ENCODE data around the gene BCCIP.

- TF ChIP-seq, protein P1, sequence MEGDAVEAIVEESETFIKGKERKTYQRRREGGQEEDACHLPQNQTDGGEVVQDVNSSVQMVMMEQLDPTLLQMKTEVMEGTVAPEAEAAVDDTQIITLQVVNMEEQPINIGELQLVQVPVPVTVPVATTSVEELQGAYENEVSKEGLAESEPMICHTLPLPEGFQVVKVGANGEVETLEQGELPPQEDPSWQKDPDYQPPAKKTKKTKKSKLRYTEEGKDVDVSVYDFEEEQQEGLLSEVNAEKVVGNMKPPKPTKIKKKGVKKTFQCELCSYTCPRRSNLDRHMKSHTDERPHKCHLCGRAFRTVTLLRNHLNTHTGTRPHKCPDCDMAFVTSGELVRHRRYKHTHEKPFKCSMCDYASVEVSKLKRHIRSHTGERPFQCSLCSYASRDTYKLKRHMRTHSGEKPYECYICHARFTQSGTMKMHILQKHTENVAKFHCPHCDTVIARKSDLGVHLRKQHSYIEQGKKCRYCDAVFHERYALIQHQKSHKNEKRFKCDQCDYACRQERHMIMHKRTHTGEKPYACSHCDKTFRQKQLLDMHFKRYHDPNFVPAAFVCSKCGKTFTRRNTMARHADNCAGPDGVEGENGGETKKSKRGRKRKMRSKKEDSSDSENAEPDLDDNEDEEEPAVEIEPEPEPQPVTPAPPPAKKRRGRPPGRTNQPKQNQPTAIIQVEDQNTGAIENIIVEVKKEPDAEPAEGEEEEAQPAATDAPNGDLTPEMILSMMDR (conservative IDR thresholded peaks at IDR 0.05; ENCODE audit: low read length): no peak
- TF ChIP-seq EZH2phosphoT487 (IDR thresholded peaks at IDR 0.05; ENCODE audit: borderline replicate concordance, low read depth, low read length): no peak
These were observed 23.5 kb downstream of the BCCIP start for GRCh38 chr10:125846894-125847293.
